ENCODE measurements around the gene TIMM21.

Gene TIMM21

GRCh38 chr18:74147491-74147778 lies 888 bp upstream of the TIMM21 start:
- TF ChIP-seq, protein P1, sequence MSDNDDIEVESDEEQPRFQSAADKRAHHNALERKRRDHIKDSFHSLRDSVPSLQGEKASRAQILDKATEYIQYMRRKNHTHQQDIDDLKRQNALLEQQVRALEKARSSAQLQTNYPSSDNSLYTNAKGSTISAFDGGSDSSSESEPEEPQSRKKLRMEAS (IDR thresholded peaks at IDR 0.05; ENCODE audit: low read depth, low read length): peak; percentile 42; the same call in 1 of the 2 replicates
- TF ChIP-seq, protein P2, sequence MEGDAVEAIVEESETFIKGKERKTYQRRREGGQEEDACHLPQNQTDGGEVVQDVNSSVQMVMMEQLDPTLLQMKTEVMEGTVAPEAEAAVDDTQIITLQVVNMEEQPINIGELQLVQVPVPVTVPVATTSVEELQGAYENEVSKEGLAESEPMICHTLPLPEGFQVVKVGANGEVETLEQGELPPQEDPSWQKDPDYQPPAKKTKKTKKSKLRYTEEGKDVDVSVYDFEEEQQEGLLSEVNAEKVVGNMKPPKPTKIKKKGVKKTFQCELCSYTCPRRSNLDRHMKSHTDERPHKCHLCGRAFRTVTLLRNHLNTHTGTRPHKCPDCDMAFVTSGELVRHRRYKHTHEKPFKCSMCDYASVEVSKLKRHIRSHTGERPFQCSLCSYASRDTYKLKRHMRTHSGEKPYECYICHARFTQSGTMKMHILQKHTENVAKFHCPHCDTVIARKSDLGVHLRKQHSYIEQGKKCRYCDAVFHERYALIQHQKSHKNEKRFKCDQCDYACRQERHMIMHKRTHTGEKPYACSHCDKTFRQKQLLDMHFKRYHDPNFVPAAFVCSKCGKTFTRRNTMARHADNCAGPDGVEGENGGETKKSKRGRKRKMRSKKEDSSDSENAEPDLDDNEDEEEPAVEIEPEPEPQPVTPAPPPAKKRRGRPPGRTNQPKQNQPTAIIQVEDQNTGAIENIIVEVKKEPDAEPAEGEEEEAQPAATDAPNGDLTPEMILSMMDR (IDR thresholded peaks at IDR 0.05; ENCODE audit: low read depth, low read length): no peak
- no peak for TF ChIP-seq POLR2A (IDR thresholded peaks at IDR 0.05; ENCODE audit: extremely low read depth, insufficient read length)
- no peak for TF ChIP-seq MYC (IDR thresholded peaks at IDR 0.05; ENCODE audit: low read depth, low read length)
- no peak for DNase-seq (ENCODE audit: low read depth)
- peak overlapping the region; percentile 59 for H3K4me3 ChIP-seq (ENCODE audit: low read depth, low read length)

DNA sequence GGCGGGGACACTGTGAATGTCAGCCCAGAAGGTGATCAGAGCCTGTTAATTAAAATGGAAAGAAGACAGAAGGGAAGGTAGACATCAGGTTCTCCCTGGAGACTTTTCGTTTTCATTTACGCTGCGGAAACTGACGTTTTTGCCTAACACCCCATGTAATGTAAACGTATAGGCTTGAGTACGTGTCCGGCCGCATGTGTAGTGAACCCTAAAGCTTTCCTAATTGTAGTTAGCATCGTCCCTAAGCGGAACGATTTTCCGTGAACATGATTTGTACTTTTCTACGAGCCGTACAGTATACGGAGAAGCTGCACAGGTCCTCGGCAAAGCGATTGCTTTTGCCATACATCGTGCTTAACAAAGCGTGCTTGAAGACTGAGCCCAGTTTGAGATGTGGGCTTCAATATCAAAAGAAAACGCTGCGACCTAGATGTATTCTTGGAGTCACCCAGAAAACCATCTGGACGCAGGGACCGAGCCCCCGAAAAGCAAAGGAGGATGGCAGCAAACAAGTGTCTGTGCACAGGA lies 284 bp downstream of the TIMM21 start:
- TF ChIP-seq, protein P1 (IDR thresholded peaks at IDR 0.05; ENCODE audit: low read depth, low read length): no peak
- TF ChIP-seq, protein P2 (IDR thresholded peaks at IDR 0.05; ENCODE audit: low read depth, low read length): no peak
- TF ChIP-seq MYC (IDR thresholded peaks at IDR 0.05; ENCODE audit: low read depth, low read length): no peak
- TF ChIP-seq POLR2A (IDR thresholded peaks at IDR 0.05; ENCODE audit: extremely low read depth, insufficient read length): no peak
- no peak for DNase-seq (ENCODE audit: low read depth)
- peak overlapping the region; percentile 100 for H3K4me3 ChIP-seq (ENCODE audit: low read depth, low read length)

GRCh38 chr18:74149878-74150277 lies 1.6 kb downstream of the TIMM21 start:
- no peak for DNase-seq (ENCODE audit: low read depth)
- TF ChIP-seq, protein P1 (IDR thresholded peaks at IDR 0.05; ENCODE audit: low read depth, low read length): no peak
- TF ChIP-seq POLR2A (IDR thresholded peaks at IDR 0.05; ENCODE audit: extremely low read depth, insufficient read length) (no peak), MYC (IDR thresholded peaks at IDR 0.05; ENCODE audit: low read depth, low read length) (no peak)
- TF ChIP-seq, protein P2 (IDR thresholded peaks at IDR 0.05; ENCODE audit: low read depth, low read length): no peak
- H3K4me3 ChIP-seq (ENCODE audit: low read depth, low read length): peak overlapping the region; percentile 100

DNA sequence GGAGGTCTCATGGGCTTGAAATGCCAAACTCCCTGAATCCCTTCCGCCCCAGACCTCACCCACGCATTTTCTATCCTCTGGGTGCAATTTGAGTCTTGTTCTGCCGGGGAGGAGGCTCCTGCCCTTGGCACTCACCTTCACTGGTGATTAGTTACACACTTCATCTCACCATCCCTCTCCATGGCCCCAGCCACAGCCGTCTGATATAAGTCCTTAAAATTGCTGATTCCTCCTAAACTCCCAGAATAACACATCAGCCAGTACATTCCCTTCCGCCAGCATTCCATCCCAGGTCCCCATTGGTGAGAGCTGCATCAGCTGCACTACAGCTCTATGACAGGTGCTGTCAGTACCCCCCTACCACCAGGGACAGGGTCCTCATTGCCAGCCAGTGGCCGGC lies 3.9 kb downstream of the TIMM21 start:
- TF ChIP-seq MYC (IDR thresholded peaks at IDR 0.05; ENCODE audit: low read depth, low read length) (no peak), POLR2A (IDR thresholded peaks at IDR 0.05; ENCODE audit: extremely low read depth, insufficient read length) (no peak)
- TF ChIP-seq, protein P1 (IDR thresholded peaks at IDR 0.05; ENCODE audit: low read depth, low read length): no peak
- TF ChIP-seq, protein P2 (IDR thresholded peaks at IDR 0.05; ENCODE audit: low read depth, low read length): no peak
- no peak overlapping the region for H3K4me3 ChIP-seq (ENCODE audit: low read depth, low read length)
- no peak for DNase-seq (ENCODE audit: low read depth)

GRCh38 chr18:74152857-74153256 lies 4.5 kb downstream of the TIMM21 start:
- peak; percentile 30 for DNase-seq (ENCODE audit: low read depth)
- no peak overlapping the region for H3K4me3 ChIP-seq (ENCODE audit: low read depth, low read length)
- TF ChIP-seq, protein P1 (IDR thresholded peaks at IDR 0.05; ENCODE audit: low read depth, low read length): no peak
- TF ChIP-seq, protein P2 (IDR thresholded peaks at IDR 0.05; ENCODE audit: low read depth, low read length): peak; percentile 58
- TF ChIP-seq POLR2A (IDR thresholded peaks at IDR 0.05; ENCODE audit: extremely low read depth, insufficient read length) (no peak), MYC (IDR thresholded peaks at IDR 0.05; ENCODE audit: low read depth, low read length) (no peak)
